Choroid plexus epithelial cell (primary cell): ENCODE measurements around the gene EXOSC5.
"Not testable (repeated sequence)": the region's sequence is repeated elsewhere in the genome, so short reads cannot be mapped to it uniquely, and the experiment has no call there.

Experiments used
- DNase-seq: peaks from one replicate; pipeline ENCODE4 v3.0.0-alpha.2; 2010; ENCODE audit warnings: low read depth
- H3K4me3 ChIP-seq: 2 replicates; pipeline ENCODE4 v1.5.1; 2011; ENCODE audit warnings: low read depth, mild to moderate bottlenecking, control low read depth, low read length, moderate library complexity
- CTCF ChIP-seq: conservative IDR thresholded peaks from 2 replicates; pipeline ENCODE4 v1.5.1; 2011; ENCODE audit warnings: low read depth, mild to moderate bottlenecking, control low read depth, inconsistent platforms, low read length, moderate library complexity

Gene EXOSC5

DNA sequence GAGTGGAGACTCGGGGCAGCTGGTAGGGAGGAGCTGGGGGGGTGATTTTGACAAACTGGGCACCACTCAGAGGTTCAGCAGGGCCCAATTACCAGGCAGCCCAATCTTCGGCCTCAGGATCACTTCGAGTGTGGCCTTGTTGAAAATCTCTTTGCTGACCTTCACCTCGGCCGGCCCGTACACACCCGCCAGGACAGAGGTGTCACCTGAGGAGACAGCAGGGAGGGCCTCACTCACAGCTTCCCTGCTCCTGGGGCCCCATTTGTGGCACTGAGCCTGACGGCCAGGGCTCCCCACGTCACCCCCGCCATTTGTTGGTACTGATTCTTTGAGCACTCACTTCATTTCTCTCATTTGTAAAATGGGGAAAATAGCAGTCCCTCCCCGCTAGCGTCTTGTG is 4.4 kb downstream of the EXOSC5 start:
- H3K4me3 ChIP-seq = no peak overlapping the region
- TF ChIP-seq CTCF = no peak
- no peak for DNase-seq

- no peak for DNase-seq
- no peak for TF ChIP-seq CTCF
- H3K4me3 ChIP-seq = no peak overlapping the region
Measured at GRCh38 chr19:41391618-41392017, 5.5 kb downstream of the EXOSC5 start.

DNA sequence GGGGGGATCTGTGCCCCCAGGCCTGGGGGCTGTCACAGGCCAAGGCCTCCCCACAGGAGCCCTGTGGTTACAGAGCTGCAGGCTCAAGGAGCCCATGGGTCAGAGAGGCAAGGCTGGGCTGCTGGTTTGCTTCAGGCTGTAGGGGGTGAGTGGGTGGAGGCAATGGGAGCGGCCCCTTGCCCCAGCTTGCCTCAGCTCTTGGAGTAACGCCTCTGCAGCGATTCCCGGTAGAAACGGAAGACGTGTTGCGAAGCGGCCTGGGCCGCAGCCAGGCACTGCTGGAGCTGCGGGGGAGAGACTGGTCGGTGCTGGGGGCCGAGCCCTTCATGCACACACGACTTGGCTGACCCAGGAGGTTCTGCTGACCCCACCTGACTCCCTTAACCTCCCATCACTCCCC is 10.7 kb downstream of the EXOSC5 start:
- no peak overlapping the region for H3K4me3 ChIP-seq
- DNase-seq = peak; percentile 30
- no peak for TF ChIP-seq CTCF

DNA sequence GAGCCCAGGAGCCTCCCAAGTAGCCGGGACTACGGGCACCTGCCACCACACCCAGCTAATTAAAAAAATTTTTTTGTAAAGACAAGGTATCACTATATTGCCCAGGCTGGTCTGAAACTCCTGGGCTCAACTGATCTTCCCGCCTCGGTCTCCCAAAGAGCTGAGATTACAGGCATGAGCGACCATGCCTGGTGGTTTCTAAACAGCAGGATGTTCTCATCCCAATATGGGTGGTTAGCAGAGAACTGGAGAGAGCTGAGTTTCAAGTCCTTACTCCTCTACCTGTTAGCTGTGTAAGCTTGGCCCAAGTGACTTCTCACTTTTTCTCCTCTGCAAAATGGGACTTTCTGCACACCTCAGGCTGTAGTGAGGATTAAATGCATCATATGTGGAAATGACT is 12.8 kb downstream of the EXOSC5 start:
- TF ChIP-seq CTCF = no peak
- DNase-seq = no peak
- H3K4me3 ChIP-seq = no peak overlapping the region

DNA sequence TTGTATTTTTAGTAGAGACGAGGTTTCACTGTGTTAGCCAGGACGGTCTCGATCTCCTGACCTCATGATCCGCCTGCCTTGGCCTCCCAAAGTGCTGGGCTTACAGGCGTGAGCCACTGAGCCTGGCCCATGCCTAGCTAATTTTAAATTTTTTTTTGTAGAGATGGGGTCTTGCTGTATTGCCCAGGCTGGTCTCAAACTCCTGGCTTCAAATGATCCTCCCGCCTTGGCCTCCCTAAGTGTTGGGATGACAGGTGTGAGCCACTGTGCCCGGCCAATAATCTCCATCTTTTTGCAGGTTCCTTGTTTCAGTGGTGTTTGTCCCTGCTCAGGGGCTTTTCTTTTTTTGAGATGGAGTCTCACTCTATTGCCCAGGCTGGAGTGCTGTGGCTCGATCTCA is 15.6 kb downstream of the EXOSC5 start:
- not testable (repeated sequence) for H3K4me3 ChIP-seq, DNase-seq

DNA sequence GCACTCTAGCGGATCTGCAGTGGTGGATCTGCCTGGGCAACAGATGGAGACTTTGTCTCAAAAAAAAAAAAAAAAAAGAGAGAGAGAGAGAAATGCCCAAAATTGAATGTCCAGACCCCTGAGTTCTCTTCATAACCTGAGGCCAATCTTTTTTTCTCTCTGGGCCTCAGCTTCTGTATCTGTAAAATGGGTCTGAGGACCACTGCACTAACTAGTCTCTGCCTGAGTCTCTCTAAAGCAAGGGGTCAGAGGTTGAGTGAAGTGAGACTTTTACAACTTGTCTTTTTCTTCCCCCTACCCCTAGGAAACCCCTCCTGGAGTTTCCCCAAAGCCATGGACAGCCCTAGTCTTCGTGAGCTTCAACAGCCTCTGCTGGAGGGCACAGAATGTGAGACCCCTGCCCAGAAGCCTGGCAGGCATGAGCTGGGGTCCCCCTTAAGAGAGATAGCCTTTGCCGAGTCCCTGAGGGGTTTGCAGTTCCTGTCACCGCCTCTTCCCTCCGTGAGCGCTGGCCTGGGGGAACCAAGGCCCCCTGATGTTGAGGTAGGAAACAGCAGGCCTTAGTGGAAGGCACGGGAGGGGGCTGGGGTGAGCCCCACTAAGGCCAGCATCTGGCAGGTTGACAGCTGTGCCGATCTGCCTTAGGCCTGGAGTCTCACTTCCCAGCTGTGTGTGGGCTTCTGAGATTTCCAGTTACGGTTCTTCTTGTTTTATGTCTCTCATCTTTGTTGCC is 19.0 kb downstream of the EXOSC5 start:
- peak; percentile 28 for TF ChIP-seq CTCF
- no peak for DNase-seq

DNA sequence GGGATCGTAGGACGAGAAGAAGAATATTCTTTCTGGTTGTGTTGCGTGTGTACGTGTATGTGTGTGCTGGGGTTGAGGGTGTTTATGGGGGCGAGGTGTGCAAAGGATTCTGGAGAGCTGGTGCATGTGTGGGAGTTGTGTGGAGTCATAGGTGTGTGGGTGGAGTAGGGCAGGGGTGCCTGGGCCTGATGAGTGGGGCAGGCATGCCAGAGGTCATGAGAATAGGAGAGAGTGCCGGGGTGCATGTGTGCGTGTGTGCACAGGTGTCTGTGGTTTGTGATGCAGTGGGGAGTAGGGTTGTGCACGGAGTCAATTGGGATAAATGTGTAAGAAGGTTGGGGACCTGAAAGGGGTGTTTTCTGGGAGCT is 20.2 kb downstream of the EXOSC5 start:
- DNase-seq = no peak
- H3K4me3 ChIP-seq = peak overlapping the region; percentile 70

More for the DNA sequence above, 19.0 kb downstream of the EXOSC5 start:
- H3K4me3 ChIP-seq = no peak overlapping the region

More for the DNA sequence above, 20.2 kb downstream of the EXOSC5 start:
- no peak for TF ChIP-seq CTCF
